OCI-LY7 (cell line): ENCODE data around the gene FOXP1.

Experiments used
- EZH2phosphoT487 ChIP-seq: fragments of 200-600 bp; sonication (generic); IDR thresholded peaks from 2 replicates; pipeline ENCODE4 v1.6.1; 2018; ENCODE audit warnings: low read depth, borderline replicate concordance, mild to moderate bottlenecking, mixed run types, antibody characterized with exemption, low read length, moderate library complexity, mixed read lengths
- TF ChIP-seq, protein P1 (sequence below): fragments of 200-600 bp; sonication (generic); conservative IDR thresholded peaks from 2 replicates; pipeline ENCODE4 v1.5.1; 2014; ENCODE audit warnings: mild to moderate bottlenecking, antibody characterized with exemption, low read length, moderate library complexity, mixed read lengths

- TF ChIP-seq, protein P1, sequence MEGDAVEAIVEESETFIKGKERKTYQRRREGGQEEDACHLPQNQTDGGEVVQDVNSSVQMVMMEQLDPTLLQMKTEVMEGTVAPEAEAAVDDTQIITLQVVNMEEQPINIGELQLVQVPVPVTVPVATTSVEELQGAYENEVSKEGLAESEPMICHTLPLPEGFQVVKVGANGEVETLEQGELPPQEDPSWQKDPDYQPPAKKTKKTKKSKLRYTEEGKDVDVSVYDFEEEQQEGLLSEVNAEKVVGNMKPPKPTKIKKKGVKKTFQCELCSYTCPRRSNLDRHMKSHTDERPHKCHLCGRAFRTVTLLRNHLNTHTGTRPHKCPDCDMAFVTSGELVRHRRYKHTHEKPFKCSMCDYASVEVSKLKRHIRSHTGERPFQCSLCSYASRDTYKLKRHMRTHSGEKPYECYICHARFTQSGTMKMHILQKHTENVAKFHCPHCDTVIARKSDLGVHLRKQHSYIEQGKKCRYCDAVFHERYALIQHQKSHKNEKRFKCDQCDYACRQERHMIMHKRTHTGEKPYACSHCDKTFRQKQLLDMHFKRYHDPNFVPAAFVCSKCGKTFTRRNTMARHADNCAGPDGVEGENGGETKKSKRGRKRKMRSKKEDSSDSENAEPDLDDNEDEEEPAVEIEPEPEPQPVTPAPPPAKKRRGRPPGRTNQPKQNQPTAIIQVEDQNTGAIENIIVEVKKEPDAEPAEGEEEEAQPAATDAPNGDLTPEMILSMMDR, result no peak
- no peak for TF ChIP-seq EZH2phosphoT487
Observed at GRCh38 chr3:71330909-71331308, 252.6 kb downstream of the FOXP1 start.
